Natural killer cell treated with Interleukin-12 subunit alpha and Interleukin-12 subunit beta and Interleukin-15 and Interleukin-18, amount 100 ng/mL, for 72 hours (primary cell): Measurements from ENCODE around the gene CCIN. TPM values are rescaled to one million over a fixed set of nuclear protein-coding genes. Genes with fewer than 3 reads are reported as not detected.

ENCODE experiments used
- ATAC-seq, 2 donors: fragments of 150-1000 bp; cut with Tn5 transposase in 1 of 2; sonication (Bioruptor Pico), chemical (Tn5 transposase) in 1 of 2; 2 replicates each; pipeline ENCODE4 v1.10.0; 2021
- DNase-seq: peaks from one replicate; pipeline ENCODE4 v3.0.0; 2022; ENCODE audit warnings: low spot score
- H3K27ac Mint-ChIP-seq, 2 donors: 1 replicate in 1 of 2; 2 replicates in 1 of 2; pipeline ENCODE4 v1.8.0; 2022; ENCODE audit warnings: mixed read lengths in 2 of 2, mild to moderate bottlenecking in 1 of 2, moderate library complexity in 1 of 2
- H3K27me3 Mint-ChIP-seq, 2 donors: 1 replicate in 1 of 2; 2 replicates in 1 of 2; pipeline ENCODE4 v1.8.0; 2022; ENCODE audit warnings: mixed read lengths in 2 of 2
- H3K36me3 Mint-ChIP-seq: one replicate; pipeline ENCODE4 v1.8.0; 2022; ENCODE audit warnings: mixed read lengths
- H3K4me1 Mint-ChIP-seq, 2 donors: 1 replicate in 1 of 2; 2 replicates in 1 of 2; pipeline ENCODE4 v1.8.0; 2022; ENCODE audit warnings: low read depth in 2 of 2, mixed read lengths in 2 of 2, mild to moderate bottlenecking in 1 of 2
- H3K4me3 Mint-ChIP-seq: one replicate; pipeline ENCODE4 v1.8.0; 2022; ENCODE audit warnings: mixed read lengths
- H3K9me3 Mint-ChIP-seq: 2 replicates; pipeline ENCODE4 v1.8.0; 2022; ENCODE audit warnings: mixed read lengths
- total RNA-seq, 2 donors: library from RNA; stranded (reverse); gene quantifications; one replicate each; pipeline ENCODE4 v1.2.3, GENCODE V29; 2022

The CCIN gene
- total RNA-seq, 2 donors from 2014 or later, result 0.19 TPM; not detected in 1

DNA sequence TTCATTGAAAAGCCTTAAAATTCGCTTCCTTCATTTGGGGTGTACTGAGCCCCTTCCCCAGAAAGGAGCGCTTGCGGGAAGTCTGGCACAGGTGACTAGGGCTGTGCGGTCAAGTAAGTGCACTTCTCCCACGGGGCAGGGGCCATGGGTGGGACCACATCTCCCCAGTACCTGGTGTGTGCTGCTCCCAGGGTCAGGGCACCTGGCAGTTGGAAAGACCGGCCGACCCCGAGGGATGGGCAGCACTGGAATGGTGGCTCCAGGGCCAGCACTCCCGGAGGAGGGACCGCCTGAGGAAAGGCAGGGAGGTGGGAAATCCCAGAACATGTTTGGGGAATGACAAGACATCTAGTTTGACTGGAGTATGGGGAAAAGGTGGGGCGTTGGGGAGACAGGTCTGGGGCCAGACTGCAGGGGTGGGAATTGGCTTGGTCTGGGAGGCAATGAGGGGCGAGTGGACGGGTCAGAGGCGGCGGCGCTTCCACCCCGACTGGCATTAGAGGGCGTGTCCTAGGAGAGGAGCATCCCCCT is 33.4 kb upstream of the CCIN start:
- peaks cover 43 to 44% of the 10 kb centered on the region in 2 donors for H3K4me1 Mint-ChIP-seq
- no peaks in the 10 kb centered on the region for H3K27me3 Mint-ChIP-seq
- ATAC-seq, result no peak
- H3K9me3 Mint-ChIP-seq, result no peaks in the 10 kb centered on the region
- no peaks in the 10 kb centered on the region for H3K36me3 Mint-ChIP-seq
- peak overlapping the region; percentile 78 for H3K4me3 Mint-ChIP-seq
- H3K27ac Mint-ChIP-seq, result peak overlapping the region in 1 of 2 donors; percentile 37
- DNase-seq, result no peak

DNA sequence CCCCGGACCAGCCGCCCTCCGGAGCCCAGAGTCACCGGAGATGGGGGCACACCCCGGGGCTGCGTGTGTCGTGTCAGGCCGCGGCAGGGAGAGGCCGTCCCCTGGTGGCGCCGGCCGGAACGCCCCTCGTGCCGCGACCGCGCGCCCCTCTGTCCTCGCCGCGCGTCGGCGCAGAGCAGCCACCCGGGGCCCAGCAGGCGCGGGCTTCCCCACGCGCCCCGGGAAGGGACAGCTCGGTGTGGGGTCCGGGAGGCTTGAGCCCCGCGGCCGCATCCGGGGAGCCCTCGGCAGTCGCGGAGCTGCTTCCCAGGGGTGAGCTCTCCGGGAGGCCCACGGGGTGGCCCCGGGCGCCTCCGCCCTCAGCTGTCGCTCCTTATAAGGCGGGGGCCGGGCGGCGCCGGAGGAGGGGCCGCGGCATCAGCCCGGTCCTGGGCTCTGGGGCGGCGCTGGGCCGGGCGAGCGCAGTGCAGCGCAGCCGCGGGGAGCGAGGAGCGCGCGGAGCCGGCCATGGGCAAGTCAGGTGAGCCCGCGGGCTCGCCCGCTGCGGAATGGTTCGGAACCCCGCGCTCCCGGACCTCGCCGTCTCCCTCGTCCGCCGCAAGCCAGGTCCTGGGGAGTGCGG is 32.8 kb upstream of the CCIN start, which contains the start of gene GLIPR2:
Gene GLIPR2 (plus strand): TSS at position 462 of the 622 bp plus-strand sequence. CDS start 46 bp downstream, at position 508.
- Mint-ChIP-seq H3K27ac (peak within 1 kb of the TSS; percentile 63 to 84), H3K4me1 (peaks cover 48 to 49% of the 10 kb centered on the region in 2 donors), H3K9me3 (no peaks in the 10 kb centered on the region), H3K36me3 (no peaks in the 10 kb centered on the region), H3K4me3 (peak within 1 kb of the TSS; percentile 97), H3K27me3 (no peaks in the 10 kb centered on the region)
- DNase-seq (peak; percentile 89), ATAC-seq (peak; percentile 99)

DNA sequence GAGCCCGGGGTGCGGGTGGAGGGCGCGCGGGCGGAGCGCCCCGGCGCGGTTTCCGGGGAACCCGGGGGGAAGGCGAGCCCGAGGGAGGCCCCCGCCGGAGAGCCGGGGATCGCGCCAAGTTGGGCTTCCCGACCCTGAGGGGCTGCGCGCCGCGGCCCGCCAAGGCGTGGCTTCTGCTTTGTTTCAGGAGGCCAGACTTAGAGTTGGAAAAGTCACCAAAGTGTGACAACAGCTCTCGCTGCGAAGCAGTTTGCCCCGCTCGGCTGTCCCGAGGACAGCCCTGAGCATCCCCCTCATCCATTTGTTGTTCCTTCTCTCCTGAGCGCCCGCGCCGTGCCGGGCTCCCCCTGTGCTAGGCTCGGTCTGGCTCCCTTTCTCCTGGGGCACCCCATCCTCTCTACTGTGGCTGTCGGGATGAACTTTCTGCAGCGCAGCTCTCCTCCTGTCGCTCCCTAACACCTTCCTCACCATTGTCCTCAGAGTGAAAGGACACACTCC is 32.2 kb upstream of the CCIN start:
- Mint-ChIP-seq H3K27me3 (no peaks in the 10 kb centered on the region), H3K4me3 (peak overlapping the region; percentile 97), H3K9me3 (no peaks in the 10 kb centered on the region), H3K27ac (peak overlapping the region; percentile 63 to 84), H3K36me3 (no peaks in the 10 kb centered on the region), H3K4me1 (peaks cover 52 to 53% of the 10 kb centered on the region in 2 donors)
- peak; percentile 61 to 66 for ATAC-seq
- no peak for DNase-seq

DNA sequence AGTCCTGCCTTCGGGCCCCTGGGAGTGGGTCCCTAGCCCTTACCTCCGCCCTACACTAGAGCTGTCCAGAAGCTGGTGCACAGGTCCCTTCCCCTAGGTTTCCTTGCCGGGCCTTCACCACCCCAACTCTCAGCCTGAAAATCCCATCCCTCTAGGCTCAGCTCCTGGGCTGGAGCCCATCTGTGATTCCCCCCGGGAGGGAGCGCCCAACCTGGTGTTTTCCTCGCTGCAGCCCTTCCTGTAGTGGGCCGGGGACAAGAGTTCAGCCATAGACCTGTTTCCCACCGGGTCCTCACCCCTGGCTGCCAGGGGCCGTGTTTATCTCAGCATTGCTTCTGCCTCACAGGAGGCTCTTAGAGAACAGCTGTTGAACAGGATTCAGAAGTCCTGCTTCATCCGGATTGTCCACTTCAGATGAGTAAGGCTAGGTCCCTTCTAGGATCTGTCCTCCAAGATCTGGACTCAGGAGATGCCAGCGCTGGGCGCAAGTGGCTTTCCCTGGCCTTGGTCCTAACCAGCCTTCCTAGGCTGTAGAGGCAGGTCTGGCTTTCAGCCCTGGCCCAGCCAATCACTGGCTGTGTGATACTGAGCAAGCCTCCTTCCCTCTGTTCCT is 31.7 kb upstream of the CCIN start:
- Mint-ChIP-seq H3K4me1 (peaks cover 57 to 59% of the 10 kb centered on the region in 2 donors), H3K4me3 (peak overlapping the region; percentile 97), H3K27me3 (no peaks in the 10 kb centered on the region), H3K9me3 (no peaks in the 10 kb centered on the region), H3K27ac (peak overlapping the region; percentile 63 to 84), H3K36me3 (no peaks in the 10 kb centered on the region)
- ATAC-seq (no peak), DNase-seq (no peak)

DNA sequence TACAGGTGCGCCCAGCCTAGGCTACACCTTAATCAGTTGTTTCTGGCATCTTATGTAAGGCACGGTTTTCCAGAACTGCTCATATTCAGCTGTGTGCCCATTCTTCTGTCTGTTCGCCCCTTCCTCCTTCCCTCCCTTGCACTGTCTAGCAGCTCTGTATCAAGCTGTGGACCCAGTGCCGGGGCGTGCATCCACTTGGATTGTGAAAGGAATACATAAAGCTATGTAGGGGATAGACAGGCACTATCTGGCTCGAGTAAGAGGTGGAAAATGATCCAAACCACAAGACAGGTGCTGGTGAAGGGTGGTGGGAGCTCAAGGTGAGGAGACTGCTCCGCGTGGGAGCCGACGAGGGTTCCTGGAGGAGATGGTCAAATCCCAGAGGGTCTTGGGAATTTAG is 30.7 kb upstream of the CCIN start:
- Mint-ChIP-seq H3K4me3 (peak overlapping the region; percentile 97), H3K27ac (peak overlapping the region in 1 of 2 donors; percentile 89), H3K36me3 (no peaks in the 10 kb centered on the region), H3K9me3 (no peaks in the 10 kb centered on the region), H3K4me1 (peaks cover 66 to 69% of the 10 kb centered on the region in 2 donors), H3K27me3 (no peaks in the 10 kb centered on the region)
- ATAC-seq, result no peak
- DNase-seq, result no peak

DNA sequence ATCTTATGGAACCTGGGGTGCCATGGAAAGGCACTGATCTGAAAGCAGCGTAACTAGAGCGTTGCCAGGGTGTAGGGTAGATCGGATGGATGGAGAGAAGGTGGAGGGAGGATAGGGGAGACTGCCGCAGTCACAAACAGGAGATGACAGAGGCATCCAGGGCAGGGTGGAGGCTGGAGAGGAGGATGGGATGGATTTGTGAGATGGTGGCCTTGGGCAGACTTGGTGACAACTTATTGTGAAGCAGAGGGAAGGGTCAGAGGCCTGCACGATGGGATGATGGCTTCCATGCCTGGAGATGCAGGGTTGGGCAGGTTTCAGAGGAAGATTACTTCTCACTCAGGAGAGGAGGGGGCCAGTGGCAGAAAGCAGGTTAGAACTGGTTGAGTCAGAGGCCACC is 30.3 kb upstream of the CCIN start:
- H3K36me3 Mint-ChIP-seq, result no peaks in the 10 kb centered on the region
- H3K27ac Mint-ChIP-seq, result peak overlapping the region; percentile 89 to 90
- ATAC-seq (no peak), DNase-seq (no peak)
- H3K4me3 Mint-ChIP-seq, result peak overlapping the region; percentile 97
- peaks cover 71 to 73% of the 10 kb centered on the region in 2 donors for H3K4me1 Mint-ChIP-seq
- H3K27me3 Mint-ChIP-seq, result no peaks in the 10 kb centered on the region
- H3K9me3 Mint-ChIP-seq, result no peaks in the 10 kb centered on the region

DNA sequence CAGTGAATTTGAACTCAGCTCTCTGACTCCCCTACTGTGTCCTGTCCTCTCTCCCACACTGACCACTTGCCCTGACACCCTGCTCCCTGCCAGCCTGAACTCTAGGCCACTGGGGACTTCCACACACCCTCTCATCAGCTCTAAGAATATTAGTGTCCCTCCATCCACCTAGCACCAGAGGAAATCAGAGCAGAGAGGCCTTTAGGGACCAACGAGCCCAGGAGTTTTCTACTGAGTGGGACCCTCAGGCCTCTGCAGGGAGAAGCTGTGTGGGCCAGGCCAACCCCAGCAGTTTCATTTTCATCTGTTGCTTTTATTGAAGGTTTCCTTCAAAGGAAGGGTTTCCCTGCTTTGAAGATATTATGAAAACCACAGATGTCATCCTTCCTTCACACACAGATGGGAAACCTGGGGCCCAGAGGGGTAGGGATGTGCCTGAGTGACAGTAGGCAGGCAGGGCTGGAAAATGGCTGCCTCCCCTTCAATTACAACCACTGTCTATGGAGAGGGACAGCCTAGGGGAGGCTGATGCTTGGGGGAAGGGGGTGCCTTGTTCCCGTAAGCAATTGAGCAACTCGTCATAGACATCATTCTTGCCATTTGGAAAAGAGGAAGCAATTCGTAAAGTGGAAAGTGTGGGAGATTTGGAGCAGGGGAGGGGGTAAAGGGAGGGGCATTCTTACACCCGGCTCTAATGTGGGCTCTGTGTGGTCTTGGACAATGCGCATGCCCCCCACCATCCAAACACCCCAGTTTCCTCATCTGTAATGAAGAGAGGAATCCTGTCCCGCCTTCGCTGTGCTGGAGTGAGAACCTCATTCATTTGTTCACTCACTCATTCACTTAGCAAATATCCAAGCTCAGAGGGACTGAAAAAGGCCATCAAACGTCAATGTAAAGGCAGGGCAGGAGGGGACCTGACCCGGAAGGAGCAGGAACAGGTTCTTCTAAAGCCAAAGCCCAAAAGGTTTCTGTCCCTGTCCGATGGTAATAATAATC is 28.8 kb upstream of the CCIN start:
- no peaks in the 10 kb centered on the region for H3K27me3 Mint-ChIP-seq
- H3K27ac Mint-ChIP-seq, result peak overlapping the region; percentile 89 to 90
- H3K9me3 Mint-ChIP-seq, result peaks cover 2% of the 10 kb centered on the region
- ATAC-seq (no peak), DNase-seq (no peak)
- H3K4me1 Mint-ChIP-seq, result peaks cover 85 to 87% of the 10 kb centered on the region in 2 donors
- H3K36me3 Mint-ChIP-seq, result peaks cover 4% of the 10 kb centered on the region
- H3K4me3 Mint-ChIP-seq, result peak overlapping the region; percentile 60

DNA sequence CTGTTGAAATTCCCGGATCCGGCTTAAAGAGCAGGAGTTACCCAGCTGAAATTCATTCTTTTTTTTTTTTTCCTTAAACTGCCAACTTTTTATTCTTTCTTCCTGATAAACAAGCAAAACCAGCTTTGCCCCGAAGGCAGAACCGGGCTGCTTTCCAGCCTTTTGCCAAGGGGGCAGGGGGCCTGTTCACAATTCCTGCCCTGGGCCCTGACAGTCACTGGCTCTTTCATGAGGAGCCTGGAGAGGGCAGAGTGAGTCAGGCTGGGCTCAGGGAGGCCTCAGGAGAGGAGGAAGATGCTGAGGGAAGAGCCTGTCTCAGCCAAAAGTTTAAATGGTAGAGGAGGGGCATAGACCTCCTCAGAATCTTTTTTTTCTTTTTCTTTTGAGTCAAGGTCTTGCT is 27.9 kb upstream of the CCIN start:
- Mint-ChIP-seq H3K4me3 (peak overlapping the region; percentile 60), H3K27ac (peak overlapping the region; percentile 89 to 90), H3K4me1 (peaks cover 86 to 92% of the 10 kb centered on the region in 2 donors), H3K27me3 (no peaks in the 10 kb centered on the region), H3K36me3 (peaks cover 12% of the 10 kb centered on the region), H3K9me3 (peaks cover 4% of the 10 kb centered on the region)
- no peak for DNase-seq
- no peak for ATAC-seq

DNA sequence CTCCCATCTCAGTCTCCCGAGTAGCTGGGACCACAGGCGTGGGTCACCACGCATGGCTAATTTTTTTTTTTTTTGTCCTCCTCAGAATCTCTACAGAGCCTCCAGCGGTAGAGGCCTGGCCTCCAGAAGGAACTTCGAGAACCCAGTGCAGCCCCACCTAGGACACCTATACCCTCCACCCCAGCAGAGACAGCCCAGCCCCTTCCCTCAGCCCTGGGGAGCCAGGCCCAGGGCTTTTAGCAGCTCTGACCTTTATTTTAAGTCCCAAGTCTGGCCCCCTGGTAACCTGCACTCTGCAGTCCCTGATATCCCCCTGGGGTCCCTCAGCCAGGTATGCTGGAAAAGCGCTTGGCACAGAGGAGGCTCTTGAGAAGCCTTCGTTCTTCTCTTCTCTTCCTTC is 27.4 kb upstream of the CCIN start:
- H3K4me3 Mint-ChIP-seq, result peak overlapping the region; percentile 92
- ATAC-seq (no peak), DNase-seq (no peak)
- no peaks in the 10 kb centered on the region for H3K27me3 Mint-ChIP-seq
- peak overlapping the region; percentile 89 to 90 for H3K27ac Mint-ChIP-seq
- H3K9me3 Mint-ChIP-seq, result peaks cover 4% of the 10 kb centered on the region
- H3K4me1 Mint-ChIP-seq, result peaks cover 88 to 94% of the 10 kb centered on the region in 2 donors
- peaks cover 15% of the 10 kb centered on the region for H3K36me3 Mint-ChIP-seq

DNA sequence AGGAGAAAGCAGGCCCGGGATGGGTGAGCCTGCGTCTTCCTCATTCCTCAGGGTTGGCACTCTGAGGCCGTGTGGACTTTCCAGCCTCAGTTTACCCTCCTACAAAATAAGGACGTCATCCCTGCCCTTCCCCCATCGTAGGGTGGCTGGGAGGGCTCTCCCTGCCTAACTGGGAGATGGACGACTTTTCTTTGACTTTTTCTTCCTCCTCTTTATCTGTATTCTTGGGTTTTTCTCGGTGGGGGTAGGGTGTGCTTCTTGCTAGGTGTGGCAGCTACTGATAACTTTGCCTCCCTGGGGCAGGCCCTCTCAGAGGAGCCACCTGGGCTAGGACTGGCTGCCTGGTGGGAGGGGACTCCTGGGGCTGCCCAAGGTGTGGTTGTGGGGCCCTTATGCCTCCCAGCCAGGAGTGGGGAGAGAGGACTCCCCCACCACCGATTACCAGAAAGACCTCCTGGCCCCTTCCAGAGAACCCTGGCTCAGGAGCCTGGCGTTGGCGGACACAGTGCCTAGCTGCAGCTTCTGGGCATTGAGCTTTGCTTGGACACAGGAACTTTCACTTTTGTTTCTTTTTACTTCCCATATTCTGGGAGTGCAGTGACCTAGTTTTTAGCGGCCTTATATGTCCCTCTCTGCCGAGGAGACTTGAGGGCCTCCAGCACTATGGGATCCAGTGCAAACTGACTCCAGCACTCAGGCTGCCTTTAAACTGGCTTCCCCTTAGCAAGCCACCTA is 26.5 kb upstream of the CCIN start:
- Mint-ChIP-seq H3K4me3 (peak overlapping the region; percentile 92), H3K27ac (peak overlapping the region; percentile 89 to 90), H3K36me3 (peaks cover 15% of the 10 kb centered on the region), H3K9me3 (peaks cover 4% of the 10 kb centered on the region), H3K27me3 (no peaks in the 10 kb centered on the region), H3K4me1 (peaks cover 88 to 95% of the 10 kb centered on the region in 2 donors)
- no peak for DNase-seq
- ATAC-seq, result peak; percentile 31 to 59

DNA sequence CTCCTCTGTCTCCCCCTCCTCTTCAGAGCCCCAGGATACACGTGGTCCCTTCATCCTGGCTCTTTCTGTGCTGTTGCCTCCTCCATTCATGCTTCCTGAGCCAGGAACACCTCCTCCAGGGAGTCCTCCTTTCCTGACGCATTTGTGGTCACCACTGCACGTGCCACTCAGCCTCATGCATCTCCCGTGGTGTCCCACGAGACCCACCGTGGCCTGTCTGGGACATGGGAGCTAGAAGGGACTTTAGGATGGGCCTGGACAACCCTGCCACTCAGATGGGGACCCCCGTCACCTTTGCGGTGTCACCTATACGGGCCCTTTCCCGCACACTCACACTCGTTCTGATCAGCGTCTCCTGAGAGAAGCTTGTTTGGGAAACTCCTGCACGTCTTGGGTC is 25.9 kb upstream of the CCIN start:
- H3K9me3 Mint-ChIP-seq, result peaks cover 4% of the 10 kb centered on the region
- H3K4me1 Mint-ChIP-seq, result peaks cover 87 to 94% of the 10 kb centered on the region in 2 donors
- ATAC-seq, result no peak
- peak overlapping the region; percentile 92 for H3K4me3 Mint-ChIP-seq
- peaks cover 15% of the 10 kb centered on the region for H3K36me3 Mint-ChIP-seq
- DNase-seq, result no peak
- H3K27me3 Mint-ChIP-seq, result no peaks in the 10 kb centered on the region
- peak overlapping the region; percentile 89 to 90 for H3K27ac Mint-ChIP-seq

DNA sequence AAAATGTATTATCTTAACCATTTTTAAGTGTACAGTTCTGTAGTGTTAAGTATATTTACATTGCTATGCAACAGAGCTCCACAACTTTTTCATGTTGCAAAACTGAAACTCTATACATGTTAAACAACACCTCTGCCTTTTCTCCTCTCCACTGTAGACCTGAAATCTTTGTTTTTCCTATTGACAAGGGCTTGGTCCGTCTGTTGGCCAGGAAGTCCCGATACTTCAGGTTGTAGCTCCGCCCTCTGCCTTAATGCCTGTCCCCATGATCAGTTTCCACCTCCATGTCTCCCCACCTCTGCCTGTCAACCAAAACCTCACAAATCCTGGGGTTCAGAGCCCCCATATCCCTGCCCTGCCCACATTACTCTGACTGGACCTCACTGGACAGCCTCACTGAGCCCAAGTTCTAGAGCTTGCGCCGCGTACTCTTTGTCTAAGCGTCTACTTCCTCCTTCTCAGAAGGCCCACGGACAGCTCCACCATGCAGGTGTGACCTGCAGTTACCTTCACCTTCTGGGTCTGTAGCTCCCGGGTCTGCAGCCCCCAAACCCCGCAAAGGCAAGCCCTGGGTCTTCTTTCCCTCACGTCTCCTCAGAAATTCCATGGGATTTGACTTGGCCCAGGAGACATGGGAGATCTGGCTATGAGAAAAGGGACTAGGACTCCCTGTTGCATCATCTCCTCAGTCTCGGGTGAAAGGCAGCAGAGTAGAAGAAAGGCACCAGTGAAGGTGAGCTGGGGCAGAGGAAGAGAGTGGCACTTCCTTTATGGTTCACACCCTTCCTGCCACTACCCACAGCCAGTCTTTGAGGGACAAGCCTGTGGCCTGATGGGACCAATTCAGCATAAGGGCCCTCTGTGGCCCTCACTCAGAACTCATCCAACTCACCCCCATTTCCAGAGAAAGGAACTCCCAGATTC is 24.6 kb upstream of the CCIN start:
- Mint-ChIP-seq H3K4me1 (peaks cover 74 to 81% of the 10 kb centered on the region in 2 donors), H3K9me3 (peaks cover 4% of the 10 kb centered on the region), H3K4me3 (peak overlapping the region; percentile 92), H3K36me3 (peaks cover 15% of the 10 kb centered on the region), H3K27ac (peak overlapping the region; percentile 89 to 90), H3K27me3 (no peaks in the 10 kb centered on the region)
- ATAC-seq, result peak; percentile 54 to 63
- DNase-seq, result peak; percentile 72
